PC-9 (cell line): Measurements from ENCODE around the gene RIBC1. TPM values are rescaled to one million over a fixed set of nuclear protein-coding genes. Genes with fewer than 3 reads are reported as not detected.
A peak's percentile ranks its signal among the peaks of the same experiment; 100 is the strongest.

Source experiments
- Bru-seq: library from RNA; stranded (reverse); fragments of 400-500 nt; gene quantifications from one replicate; lab custom pipeline; 2021; lab: Mats Ljungman, UMichigan
- BruChase-seq, 2 experiments: library from RNA; stranded (reverse); fragments of 400-500 nt; gene quantifications; one replicate each; lab custom pipeline; 2021; lab: Mats Ljungman, UMichigan
- BruUV-seq: library from RNA; stranded (reverse); fragments of 400-500 nt; replicated peaks from 2 replicates; lab custom pipeline; 2021; lab: Mats Ljungman, UMichigan
- CTCF ChIA-PET: fragments of 300-600 bp; sonication (Branson Sonifier 250); formaldehyde crosslinking; loops from one replicate; lab custom pipeline; 2022; ENCODE audit warnings: antibody characterized with exemption; lab: Charles Lee
- POLR2A ChIA-PET: fragments of 300-600 bp; sonication (Branson Sonifier 250); formaldehyde crosslinking; loops from one replicate; lab custom pipeline; 2022; ENCODE audit warnings: antibody characterized with exemption; ENCODE audit not compliant: unreplicated experiment; lab: Charles Lee
- DNase-seq, 2 experiments: peaks; one replicate each; pipeline versions ENCODE4 v3.0.0 to v3.0.0-alpha.2; 2015 to 2022; ENCODE audit warnings: mixed read lengths in 1 of 2
- H2AFZ ChIP-seq: fragments of 200-600 bp; sonication (generic); 2 replicates; pipeline ENCODE4 v1.8.1; 2017; ENCODE audit warnings: antibody characterized with exemption
- H3F3A ChIP-seq: fragments of 200-600 bp; sonication (generic); 2 replicates; pipeline ENCODE4 v1.8.1; 2017; ENCODE audit warnings: antibody characterized with exemption, mild to moderate bottlenecking, low read depth; ENCODE audit not compliant: insufficient read depth
- H3K27ac ChIP-seq: fragments of 200-600 bp; sonication (generic); 2 replicates; pipeline ENCODE4 v1.6.1; 2016; ENCODE audit warnings: mixed run types
- H3K27me3 ChIP-seq: fragments of 200-600 bp; sonication (generic); 2 replicates; pipeline ENCODE4 v1.6.1; 2016; ENCODE audit warnings: low read depth, mixed run types; ENCODE audit not compliant: insufficient read depth
- H3K36me3 ChIP-seq: fragments of 200-600 bp; sonication (generic); 2 replicates; pipeline ENCODE4 v1.6.1; 2016; ENCODE audit warnings: low read depth, mixed run types
- H3K4me1 ChIP-seq: fragments of 200-600 bp; sonication (generic); replicated peaks from 2 replicates; pipeline ENCODE4 v1.6.1; 2016; ENCODE audit warnings: mixed run types; ENCODE audit not compliant: insufficient read depth
- H3K4me2 ChIP-seq: fragments of 200-600 bp; sonication (generic); 2 replicates; pipeline ENCODE4 v1.6.1; 2017; ENCODE audit warnings: mixed run types
- H3K4me3 ChIP-seq: fragments of 200-600 bp; sonication (generic); 2 replicates; pipeline ENCODE4 v1.6.1; 2016; ENCODE audit warnings: mixed run types
- H3K79me2 ChIP-seq: fragments of 200-600 bp; sonication (generic); 2 replicates; pipeline ENCODE4 v1.6.1; 2017; ENCODE audit warnings: low read depth, mixed run types
- H3K9me2 ChIP-seq: fragments of 200-600 bp; sonication (generic); 2 replicates; pipeline ENCODE4 v1.8.1; 2017; ENCODE audit warnings: mild to moderate bottlenecking; ENCODE audit not compliant: insufficient read depth
- H3K9me3 ChIP-seq: fragments of 200-600 bp; sonication (generic); 2 replicates; pipeline ENCODE4 v1.8.1; 2016; ENCODE audit warnings: low read depth; ENCODE audit not compliant: insufficient read depth
- H4K20me1 ChIP-seq: fragments of 200-600 bp; sonication (generic); 2 replicates; pipeline ENCODE4 v1.8.1; 2017; ENCODE audit not compliant: insufficient read depth
- CTCF ChIP-seq: fragments of 200-600 bp; sonication (generic); conservative IDR thresholded peaks from 2 replicates; pipeline ENCODE4 v1.6.1; 2017; ENCODE audit warnings: mixed run types, antibody characterized with exemption, mild to moderate bottlenecking, moderate library complexity
- EZH2 ChIP-seq: fragments of 200-600 bp; sonication (generic); IDR thresholded peaks from 2 replicates; pipeline ENCODE4 v1.8.0; 2017; ENCODE audit warnings: antibody characterized with exemption, low read depth
- intact Hi-C: fragments of 100-400 bp; cut with micrococcal nuclease; formaldehyde crosslinking; loops from one replicate; pipeline ENCODE4 v1.10.0; 2022; ENCODE audit not compliant: unreplicated experiment
- long read RNA-seq: library from polyadenylated mRNA; stranded (forward); transcript quantifications from one replicate; pipeline ENCODE4 v2.0.0, GENCODE V29; 2022
- total RNA-seq: library from RNA; stranded (reverse); gene quantifications from 2 replicates; pipeline ENCODE4 v1.2.3, GENCODE V29; 2021

Gene RIBC1
- 2.2 and 4.5 TPM in 2 replicates for total RNA-seq
- Bru-seq, nascent RNA, result percentile 42 among the genes with signal in this experiment
- percentile 38 among the genes with signal in this experiment for BruChase-seq, experiment 1, labeled RNA remaining after a 2-hour chase
- percentile 30 among the genes with signal in this experiment for BruChase-seq, experiment 2, labeled RNA remaining after a 6-hour chase
- long read RNA-seq, partial matches to known transcripts, result 1 of 8 reads
- long read RNA-seq, other reads (novel, unspliced or antisense), result 6 of 8 reads

- no peak for DNase-seq
- POLR2A ChIA-PET, result interaction anchor here (0.5 to 1.2 kb wide), 7 partner anchors 79 to 1586 kb away, joined by 3 to 5 read pairs (median 4); no protein-coding TSS in a partner anchor
Measured at GRCh38 chrX:53422861-53423306, at the start of gene RIBC1. TSS of gene RIBC1 (plus strand) at chrX:53422873. CDS start at chrX:53426277, 3,404 bp downstream.

GRCh38 chrX:53373307-53373706, 49.4 kb upstream of the RIBC1 start:
- Histone ChIP-seq H3K4me3 (no peak overlapping the region), H3K79me2 (no peaks in the 10 kb centered on the region), H2AFZ (no peak overlapping the region), H3K9me2 (no peaks in the 10 kb centered on the region), H3K27ac (no peak overlapping the region), H4K20me1 (no peaks in the 10 kb centered on the region), H3K27me3 (no peaks in the 10 kb centered on the region), H3K36me3 (no peaks in the 10 kb centered on the region), H3F3A (no peaks in the 10 kb centered on the region), H3K4me2 (no peak overlapping the region), H3K4me1 (no peaks in the 10 kb centered on the region), H3K9me3 (no peaks in the 10 kb centered on the region)
- BruUV-seq, result no TSS peak
- intact Hi-C loops, result no loop called here
- DNase-seq, result no peak
- ChIA-PET POLR2A (no interaction called here), CTCF (no interaction called here)
- TF ChIP-seq CTCF, result no peak
- TF ChIP-seq EZH2, result no peak

More at GRCh38 chrX:53422861-53423306, at the start of gene RIBC1:
- H3F3A ChIP-seq, result no peaks in the 10 kb centered on the region
- intact Hi-C loops, result loop anchor here (1.0 to 5.0 kb wide), 3 partner anchors 11 to 141 kb away; partner anchors contain the start of genes HSD17B10 and IQSEC2
- 0 out of 2 replicates have a peak within 1 kb of the TSS, but pooled peaks have one; percentile 39 for H2AFZ ChIP-seq
- peak within 1 kb of the TSS; percentile 58 for H3K4me3 ChIP-seq
- BruUV-seq, result no TSS peak
- peak within 1 kb of the TSS; percentile 49; the same call in 1 of the 2 replicates for H3K27ac ChIP-seq
- H3K36me3 ChIP-seq, result no peaks in the 10 kb centered on the region
- H3K4me2 ChIP-seq, result peak within 1 kb of the TSS; percentile 75
- H4K20me1 ChIP-seq, result no peaks in the 10 kb centered on the region
- TF ChIP-seq CTCF, result no peak
- TF ChIP-seq EZH2, result no peak
- CTCF ChIA-PET, result interaction anchor here (0.6 to 1.4 kb wide), 5 partner anchors 12 to 1217 kb away, joined by 3 to 5 read pairs (median 3); no protein-coding TSS in a partner anchor
- no peaks in the 10 kb centered on the region for H3K9me2 ChIP-seq
- no peaks in the 10 kb centered on the region for H3K27me3 ChIP-seq
- H3K79me2 ChIP-seq, result peaks cover 37% of the 10 kb centered on the region
- no peaks in the 10 kb centered on the region for H3K4me1 ChIP-seq
- no peaks in the 10 kb centered on the region for H3K9me3 ChIP-seq

GRCh38 chrX:53374222-53374820, 48.4 kb upstream of the RIBC1 start:
- CTCF ChIA-PET, result no interaction called here
- TF ChIP-seq EZH2 (no peak), CTCF (no peak)

More at GRCh38 chrX:53374222-53374820, 48.4 kb upstream of the RIBC1 start:
- no peaks in the 10 kb centered on the region for H3K9me2 ChIP-seq
- H3K27me3 ChIP-seq, result no peaks in the 10 kb centered on the region
- no peaks in the 10 kb centered on the region for H4K20me1 ChIP-seq
- H3K79me2 ChIP-seq, result no peaks in the 10 kb centered on the region
- H3K4me1 ChIP-seq, result no peaks in the 10 kb centered on the region
- no peaks in the 10 kb centered on the region for H3K36me3 ChIP-seq
- H3K4me2 ChIP-seq, result no peak overlapping the region
- POLR2A ChIA-PET, result no interaction called here
- no peak overlapping the region for H2AFZ ChIP-seq
- H3F3A ChIP-seq, result no peaks in the 10 kb centered on the region
- intact Hi-C loops, result no loop called here
- H3K4me3 ChIP-seq, result no peak overlapping the region
- H3K27ac ChIP-seq, result no peak overlapping the region
- no peaks in the 10 kb centered on the region for H3K9me3 ChIP-seq
- DNase-seq, result no peak
- no TSS peak for BruUV-seq
